Neural cell (in vitro differentiated cells): Measurements from ENCODE around the gene ALG5. TPM values are rescaled to one million over a fixed set of nuclear protein-coding genes. Genes with fewer than 3 reads are reported as not detected.

Experiments used
- H2AFZ ChIP-seq: fragments of 200-600, 300-800 bp; sonication (generic), shearing (Covaris generic); 2 replicates; pipeline ENCODE4 v1.6.0; 2014; ENCODE audit warnings: low read depth, mild to moderate bottlenecking, antibody characterized with exemption, low read length, moderate library complexity
- H3F3A ChIP-seq: fragments of 200-600 bp; shearing (Covaris generic); 2 replicates; pipeline ENCODE4 v1.6.1; 2016; ENCODE audit warnings: mild to moderate bottlenecking, moderate library complexity, mixed read lengths, antibody characterized with exemption, low read length; ENCODE audit not compliant: insufficient read depth, poor library complexity, severe bottlenecking
- H3K27ac ChIP-seq: fragments of 200-600, 300-800 bp; sonication (generic), shearing (Covaris generic); 2 replicates; pipeline ENCODE4 v1.5.1; 2014; ENCODE audit warnings: mild to moderate bottlenecking, low read length, moderate library complexity
- H3K27me3 ChIP-seq: fragments of 300-800, 200-600 bp; sonication (generic), shearing (Covaris generic); 2 replicates; pipeline ENCODE4 v1.6.0; 2014; ENCODE audit warnings: mild to moderate bottlenecking, low read depth, low read length, moderate library complexity; ENCODE audit not compliant: insufficient read depth
- H3K36me3 ChIP-seq: fragments of 300-800, 200-600 bp; sonication (generic), shearing (Covaris generic); 2 replicates; pipeline ENCODE4 v1.5.1; 2014; ENCODE audit warnings: mild to moderate bottlenecking, antibody characterized with exemption, low read length, moderate library complexity; ENCODE audit not compliant: insufficient read depth
- H3K4me2 ChIP-seq: fragments of 300-800, 200-600 bp; sonication (generic), shearing (Covaris generic); 2 replicates; pipeline ENCODE4 v1.6.0; 2014; ENCODE audit warnings: mild to moderate bottlenecking, low read length
- H3K4me3 ChIP-seq: fragments of 300-800, 200-600 bp; sonication (generic), shearing (Covaris generic); 2 replicates; pipeline ENCODE4 v1.5.1; 2014; ENCODE audit warnings: mild to moderate bottlenecking, low read length, moderate library complexity
- H3K79me2 ChIP-seq: fragments of 200-600 bp; shearing (Covaris generic); replicated peaks from 2 replicates; pipeline ENCODE4 v1.6.0; 2014; ENCODE audit warnings: mild to moderate bottlenecking, low read length, moderate library complexity; ENCODE audit not compliant: insufficient read depth
- H3K9ac ChIP-seq: fragments of 300-800, 200-600 bp; sonication (generic), shearing (Covaris generic); 2 replicates; pipeline ENCODE4 v1.6.1; 2016; ENCODE audit warnings: mild to moderate bottlenecking, low read length, mixed read lengths
- H3K9me2 ChIP-seq: fragments of 200-600 bp; shearing (Covaris generic); 2 replicates; pipeline ENCODE4 v1.6.1; 2016; ENCODE audit warnings: mild to moderate bottlenecking, low read length, mixed read lengths; ENCODE audit not compliant: insufficient read depth
- H3K9me3 ChIP-seq: fragments of 200-600, 300-800 bp; sonication (generic), shearing (Covaris generic); 2 replicates; pipeline ENCODE4 v1.6.1; 2016; ENCODE audit warnings: mild to moderate bottlenecking, mixed run types, low read length, moderate library complexity, mixed read lengths
- H4K20me1 ChIP-seq: fragments of 200-600 bp; shearing (Covaris generic); 2 replicates; pipeline ENCODE4 v1.6.1; 2016; ENCODE audit warnings: mild to moderate bottlenecking, mixed run types; ENCODE audit not compliant: insufficient read depth
- EP300 ChIP-seq: fragments of 450-650 bp; conservative IDR thresholded peaks from 2 replicates; pipeline ENCODE4 v1.6.1; 2014; ENCODE audit warnings: antibody characterized with exemption, mild to moderate bottlenecking, moderate library complexity; ENCODE audit not compliant: poor library complexity, severe bottlenecking
- EZH2 ChIP-seq: fragments of 200-600, 300-800 bp; shearing (Covaris generic), sonication (generic); IDR thresholded peaks from 2 replicates; pipeline ENCODE4 v1.6.1; 2014; ENCODE audit warnings: antibody characterized with exemption, low read length, borderline replicate concordance, mild to moderate bottlenecking; ENCODE audit not compliant: insufficient read depth, poor library complexity, severe bottlenecking
- MXI1 ChIP-seq: fragments of 450-650 bp; conservative IDR thresholded peaks from 2 replicates; pipeline ENCODE4 v1.6.1; 2014; ENCODE audit warnings: antibody characterized with exemption, mild to moderate bottlenecking; ENCODE audit not compliant: poor library complexity, severe bottlenecking
- POLR2AphosphoS5 ChIP-seq: IDR thresholded peaks from 2 replicates; pipeline ENCODE4 v1.6.1; 2012
- RAD21 ChIP-seq: fragments of 450-650 bp; conservative IDR thresholded peaks from 2 replicates; pipeline ENCODE4 v1.6.1; 2014; ENCODE audit warnings: antibody characterized with exemption, mild to moderate bottlenecking, moderate library complexity
- REST ChIP-seq: IDR thresholded peaks from 2 replicates; pipeline ENCODE4 v1.6.1; 2012; ENCODE audit warnings: borderline replicate concordance
- SMC3 ChIP-seq: fragments of 450-650 bp; conservative IDR thresholded peaks from 2 replicates; pipeline ENCODE4 v1.6.1; 2014; ENCODE audit warnings: antibody characterized with exemption, mild to moderate bottlenecking, moderate library complexity; ENCODE audit not compliant: poor library complexity
- TAF1 ChIP-seq: IDR thresholded peaks from 2 replicates; pipeline ENCODE4 v1.6.1; 2012; ENCODE audit warnings: low read depth
- polyA plus RNA-seq: library from polyadenylated mRNA; depleted of rRNA; stranded (reverse); fragments of >200 nt; gene quantifications from 2 replicates; pipeline ENCODE4 v1.2.3, GENCODE V29; 2014

The ALG5 gene
- polyA plus RNA-seq, 1 donor from 2014 or later: 63.0 TPM

GRCh38 chr13:36912973-36913372 is 86.2 kb downstream of the ALG5 start:
- Histone ChIP-seq H3K4me2 (no peak overlapping the region), H3K36me3 (no peaks in the 10 kb centered on the region), H4K20me1 (no peaks in the 10 kb centered on the region), H3F3A (no peaks in the 10 kb centered on the region), H3K4me3 (no peak overlapping the region), H3K9me2 (no peaks in the 10 kb centered on the region), H3K9me3 (no peaks in the 10 kb centered on the region), H3K9ac (no peak overlapping the region), H3K27me3 (no peaks in the 10 kb centered on the region), H2AFZ (no peak overlapping the region), H3K79me2 (no peaks in the 10 kb centered on the region), H3K27ac (no peak overlapping the region)
- TF ChIP-seq TAF1 (no peak), RAD21 (no peak), POLR2AphosphoS5 (no peak), MXI1 (no peak), REST (no peak), EP300 (no peak), EZH2 (no peak)

- Histone ChIP-seq H3K4me3 (no peak overlapping the region), H3K27ac (no peak overlapping the region), H2AFZ (no peak overlapping the region), H3K9ac (no peak overlapping the region), H3K9me2 (no peaks in the 10 kb centered on the region), H3F3A (no peaks in the 10 kb centered on the region), H4K20me1 (no peaks in the 10 kb centered on the region), H3K9me3 (no peaks in the 10 kb centered on the region), H3K36me3 (no peaks in the 10 kb centered on the region), H3K4me2 (no peak overlapping the region), H3K27me3 (no peaks in the 10 kb centered on the region), H3K79me2 (no peaks in the 10 kb centered on the region)
- TF ChIP-seq REST (no peak), EZH2 (no peak), POLR2AphosphoS5 (no peak), RAD21 (no peak), TAF1 (no peak), SMC3 (no peak)
These were observed 86.8 kb downstream of the ALG5 start for GRCh38 chr13:36912369-36912768.
